ENCODE results near the gene HEATR5A. TPM values are rescaled to one million over a fixed set of nuclear protein-coding genes. Genes with fewer than 3 reads are reported as not detected.

HEATR5A gene
- polyA plus RNA-seq (2012; rRNA removed), result 7.1 and 12.9 TPM in 2 replicates
- polyA plus RNA-seq (2012; cell fraction: cytosol; rRNA removed), result 11.4 and 12.5 TPM in 2 replicates
- 6.2 and 14.7 TPM in 2 replicates for polyA plus RNA-seq (2012; cell fraction: nucleus; rRNA removed)

GRCh38 chr14:31420319-31421111 is at the start of gene HEATR5A:
Gene HEATR5A (minus strand): TSS chr14:31420550. CDS start chr14:31402975, 17,575 bp downstream.
- Histone ChIP-seq H3K9ac (peak within 1 kb of the TSS; percentile 83), H3K27ac (ENCODE audit: low read depth in 2 of 2, low read length in 1 of 2) (peak within 1 kb of the TSS; percentile 74 to 83), H3K27me3 (ENCODE audit: insufficient read depth) (no peaks in the 10 kb centered on the region), H4K20me1 (ENCODE audit: insufficient read depth) (no peaks in the 10 kb centered on the region; the same call in 1 of the 2 replicates), H3F3A (replicated peaks; ENCODE audit: insufficient read depth) (peaks cover 14% of the 10 kb centered on the region), H3K36me3 (replicated peaks in 1 of 2; ENCODE audit: control insufficient read depth in 1 of 2, insufficient read depth in 2 of 2, low read length in 1 of 2) (peaks cover 0 to 3% of the 10 kb centered on the region in 2 experiments), H3K4me3 (ENCODE audit: low read depth in 2 of 2, low read length in 1 of 2) (peak within 1 kb of the TSS; percentile 82 to 92), H3K4me2 (peak within 1 kb of the TSS; percentile 86), H3K9me3 (no peaks in the 10 kb centered on the region), H2AFZ (ENCODE audit: low read depth) (peak within 1 kb of the TSS; percentile 95), H3K4me1 (ENCODE audit: control insufficient read depth in 1 of 2, insufficient read depth in 2 of 2, low read depth in 1 of 2, low read length in 1 of 2) (no peaks in the 10 kb centered on the region; a peak in 1 of 4 replicates), H3K79me2 (ENCODE audit: insufficient read depth) (peaks cover 42% of the 10 kb centered on the region), H3K9me2 (no peaks in the 10 kb centered on the region)
- peak; percentile 95 for DNase-seq
- ChIA-PET CTCF (interaction anchor here (0.6 to 1.7 kb wide), 9 partner anchors 10 to 983 kb away, joined by 3 to 8 read pairs (median 3); partner anchors contain the start of genes DTD2 and HECTD1), POLR2A (interaction anchor here (0.6 to 2.4 kb wide), 7 partner anchors 14 to 783 kb away, joined by 3 to 15 read pairs (median 4); partner anchors contain the start of genes DTD2 and HECTD1)
- WGBS (ENCODE audit: low lambda C conversion rate), result 20% methylated on average over 9 of the region's 56 CpGs
- peak; percentile 95 for TF ChIP-seq CHD2 (IDR thresholded peaks at IDR 0.05; ENCODE audit: low read length, partially characterized antibody)
- peak; percentile 21; the same call in 1 of the 2 replicates for TF ChIP-seq ELF1 (IDR thresholded peaks at IDR 0.05)
- TF ChIP-seq, protein P1, sequence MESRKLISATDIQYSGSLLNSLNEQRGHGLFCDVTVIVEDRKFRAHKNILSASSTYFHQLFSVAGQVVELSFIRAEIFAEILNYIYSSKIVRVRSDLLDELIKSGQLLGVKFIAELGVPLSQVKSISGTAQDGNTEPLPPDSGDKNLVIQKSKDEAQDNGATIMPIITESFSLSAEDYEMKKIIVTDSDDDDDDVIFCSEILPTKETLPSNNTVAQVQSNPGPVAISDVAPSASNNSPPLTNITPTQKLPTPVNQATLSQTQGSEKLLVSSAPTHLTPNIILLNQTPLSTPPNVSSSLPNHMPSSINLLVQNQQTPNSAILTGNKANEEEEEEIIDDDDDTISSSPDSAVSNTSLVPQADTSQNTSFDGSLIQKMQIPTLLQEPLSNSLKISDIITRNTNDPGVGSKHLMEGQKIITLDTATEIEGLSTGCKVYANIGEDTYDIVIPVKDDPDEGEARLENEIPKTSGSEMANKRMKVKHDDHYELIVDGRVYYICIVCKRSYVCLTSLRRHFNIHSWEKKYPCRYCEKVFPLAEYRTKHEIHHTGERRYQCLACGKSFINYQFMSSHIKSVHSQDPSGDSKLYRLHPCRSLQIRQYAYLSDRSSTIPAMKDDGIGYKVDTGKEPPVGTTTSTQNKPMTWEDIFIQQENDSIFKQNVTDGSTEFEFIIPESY (IDR thresholded peaks at IDR 0.05; ENCODE audit: borderline replicate concordance, low read depth), result peak; percentile 81; the same call in 1 of the 2 replicates
- TF ChIP-seq TAF1 (IDR thresholded peaks at IDR 0.05; ENCODE audit: borderline replicate concordance, low read depth, low read length), result peak; percentile 93
- peak; percentile 88 for TF ChIP-seq MXI1 (IDR thresholded peaks at IDR 0.05; ENCODE audit: low read depth, low read length)
- no peak for TF ChIP-seq FOXJ3 (CRISPR knock-in tag; IDR thresholded peaks at IDR 0.05)
- TF ChIP-seq USF1 (IDR thresholded peaks at IDR 0.05; ENCODE audit: borderline replicate concordance, low read depth), result peak; percentile 6; the same call in 1 of the 2 replicates
- peak; percentile 42; the same call in 1 of the 2 replicates for TF ChIP-seq RCOR1 (IDR thresholded peaks at IDR 0.05; ENCODE audit: low read length)
- peak; percentile 51; the same call in 1 of the 2 replicates for TF ChIP-seq PBX3 (IDR thresholded peaks at IDR 0.05)
- no peak for TF ChIP-seq SMC3 (IDR thresholded peaks at IDR 0.05; ENCODE audit: low read depth, low read length)
- TF ChIP-seq, protein P2, sequence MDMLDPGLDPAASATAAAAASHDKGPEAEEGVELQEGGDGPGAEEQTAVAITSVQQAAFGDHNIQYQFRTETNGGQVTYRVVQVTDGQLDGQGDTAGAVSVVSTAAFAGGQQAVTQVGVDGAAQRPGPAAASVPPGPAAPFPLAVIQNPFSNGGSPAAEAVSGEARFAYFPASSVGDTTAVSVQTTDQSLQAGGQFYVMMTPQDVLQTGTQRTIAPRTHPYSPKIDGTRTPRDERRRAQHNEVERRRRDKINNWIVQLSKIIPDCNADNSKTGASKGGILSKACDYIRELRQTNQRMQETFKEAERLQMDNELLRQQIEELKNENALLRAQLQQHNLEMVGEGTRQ (IDR thresholded peaks at IDR 0.05; ENCODE audit: borderline replicate concordance, low read depth, low read length), result no peak
- TF ChIP-seq TEAD4 (IDR thresholded peaks at IDR 0.05; ENCODE audit: borderline replicate concordance, insufficient read depth), result no peak
- no peak for TF ChIP-seq RXRA (IDR thresholded peaks at IDR 0.05; ENCODE audit: borderline replicate concordance, low read depth)
- no peak for TF ChIP-seq MEF2A (IDR thresholded peaks at IDR 0.05; ENCODE audit: borderline replicate concordance, low read depth)
- TF ChIP-seq IRF3 (IDR thresholded peaks at IDR 0.05; ENCODE audit: low read depth, low read length), result no peak
- TF ChIP-seq GABPA (IDR thresholded peaks at IDR 0.05; ENCODE audit: low read depth), result peak; percentile 43
- TF ChIP-seq SIN3A (IDR thresholded peaks at IDR 0.05; ENCODE audit: borderline replicate concordance, low read depth, low read length), result peak; percentile 80; the same call in 1 of the 2 replicates
- TF ChIP-seq JUND (IDR thresholded peaks at IDR 0.05), result no peak
- TF ChIP-seq EP300 (IDR thresholded peaks at IDR 0.05; ENCODE audit: borderline replicate concordance in 1 of 2, low read depth in 1 of 2, low read length in 1 of 2), result 0 out of 4 replicates have a peak, but pooled peaks of 1 of the 2 experiments have one; percentile 14
- peak; percentile 59 for TF ChIP-seq NRF1 (IDR thresholded peaks at IDR 0.05; ENCODE audit: low read depth, low read length)
- peak; percentile 12; the same call in 1 of the 2 replicates for TF ChIP-seq TCF12 (IDR thresholded peaks at IDR 0.05)
- TF ChIP-seq YY1 (IDR thresholded peaks at IDR 0.05; ENCODE audit: low read depth), result peak; percentile 79
- no peak for TF ChIP-seq FOSL2 (IDR thresholded peaks at IDR 0.05; ENCODE audit: borderline replicate concordance, low read depth)
- no peak for TF ChIP-seq EZH2phosphoT487 (IDR thresholded peaks at IDR 0.05; ENCODE audit: borderline replicate concordance, low read depth)
- TF ChIP-seq MAX (IDR thresholded peaks at IDR 0.05; ENCODE audit: low read depth), result peak; percentile 78
- no peak for TF ChIP-seq NFIC (IDR thresholded peaks at IDR 0.05; ENCODE audit: borderline replicate concordance)
